HG02642 (cell line): ENCODE data around the gene TRDN.
"Not testable (repeated sequence)": the region's sequence is repeated elsewhere in the genome, so short reads cannot be mapped to it uniquely, and the experiment has no call there.

Source experiments
- ATAC-seq: cut with Tn5 transposase; IDR thresholded peaks from one replicate; pipeline ENCODE4 v1.9.1; 2021; ENCODE audit warnings: mild to moderate bottlenecking; ENCODE audit not compliant: unreplicated experiment, poor library complexity

TRDN gene

DNA sequence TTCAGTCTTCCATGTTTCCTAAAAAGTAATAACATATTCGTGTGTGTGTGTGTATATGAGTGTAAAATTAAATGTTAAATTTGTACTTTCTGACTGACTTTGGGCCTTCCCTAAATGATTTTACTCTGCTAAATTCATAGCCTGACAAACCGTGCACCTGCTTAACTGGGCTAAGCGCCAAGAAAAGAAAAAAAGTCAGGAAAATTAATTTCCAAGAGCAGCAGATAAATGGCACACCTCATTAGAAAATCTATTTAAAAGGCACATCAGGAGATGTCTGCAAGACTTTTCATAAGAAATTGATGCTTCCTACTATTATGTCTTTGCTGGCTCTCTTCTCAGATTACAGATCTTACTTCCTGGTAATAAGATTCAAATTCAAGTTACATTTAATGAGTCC is 72.4 kb downstream of the TRDN start:
- no peak for ATAC-seq

DNA sequence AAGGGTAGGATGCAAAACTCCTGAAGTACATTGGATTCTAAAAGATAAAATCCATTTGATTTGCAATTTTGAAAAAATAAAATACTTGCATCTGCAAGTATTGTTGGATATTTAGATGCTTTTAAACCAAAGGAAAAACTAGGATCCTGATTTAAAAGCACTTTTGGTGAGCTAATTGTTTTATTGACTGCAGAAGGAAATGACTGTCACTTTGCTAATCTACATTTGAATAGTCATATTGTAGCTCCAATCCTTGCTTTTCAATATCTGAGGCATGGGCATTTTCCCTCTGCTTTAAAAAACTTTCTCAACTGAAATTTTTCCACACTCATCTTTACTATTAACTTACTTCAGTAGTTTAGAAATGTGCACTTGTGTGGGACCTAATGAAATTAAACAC is 74.1 kb downstream of the TRDN start:
- no peak for ATAC-seq

DNA sequence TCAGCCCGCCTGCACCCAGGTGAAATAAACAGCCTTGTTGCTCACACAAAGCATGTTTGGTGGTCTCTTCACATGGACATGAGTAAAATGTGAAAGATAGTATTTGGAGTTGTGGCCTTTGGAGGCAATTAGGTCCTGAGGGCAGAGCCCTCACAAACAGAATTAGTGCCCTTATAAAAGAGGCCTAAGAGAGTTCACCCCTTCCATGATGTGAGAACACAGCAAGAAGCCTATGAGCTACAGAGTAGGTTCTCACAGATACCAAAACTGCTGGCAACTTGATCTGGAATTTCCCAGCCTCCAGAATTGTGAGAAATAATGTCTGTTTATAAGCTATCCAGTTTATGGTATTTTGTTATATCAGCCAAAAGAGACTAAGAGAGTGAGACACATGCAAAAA is 74.5 kb downstream of the TRDN start:
- no peak for ATAC-seq

DNA sequence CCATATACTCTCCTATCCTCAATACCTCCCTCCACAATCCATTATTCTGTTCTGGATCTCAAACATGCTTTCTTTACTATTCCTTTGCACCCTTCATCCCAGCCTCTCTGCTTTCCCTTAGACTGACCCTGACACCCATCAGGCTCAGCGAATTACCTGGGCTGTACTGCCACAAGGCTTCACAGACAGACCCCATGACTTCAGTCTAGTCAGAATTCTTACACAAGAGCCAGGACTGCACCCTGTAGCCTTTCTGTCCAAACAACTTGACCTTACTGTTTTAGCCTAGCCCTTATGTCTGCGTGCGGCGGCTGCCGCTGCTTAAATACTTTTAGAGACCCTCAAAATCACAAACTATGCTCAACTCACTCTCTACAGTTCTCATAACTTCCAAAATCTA is 76.9 kb downstream of the TRDN start:
- not testable (repeated sequence) for ATAC-seq

DNA sequence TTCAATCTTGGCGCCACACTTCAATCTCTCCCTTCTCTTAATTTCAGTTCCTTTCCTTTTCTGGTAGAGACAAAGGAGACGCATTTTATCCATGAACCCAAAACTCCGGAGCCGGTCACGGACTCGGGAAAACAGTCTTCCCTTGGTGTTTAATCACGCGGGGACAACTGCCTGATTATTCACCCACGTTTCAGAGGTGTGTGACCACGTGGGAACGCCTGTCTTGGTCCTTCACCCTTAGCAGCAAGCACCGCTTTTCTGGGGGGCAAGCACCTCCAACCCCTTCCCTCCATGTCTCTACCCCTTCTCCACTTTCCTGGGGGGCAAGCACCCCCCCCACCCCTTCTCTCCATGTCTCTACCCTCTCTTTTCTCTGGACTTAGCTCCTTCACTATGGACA is 79.3 kb downstream of the TRDN start:
- not testable (repeated sequence) for ATAC-seq

DNA sequence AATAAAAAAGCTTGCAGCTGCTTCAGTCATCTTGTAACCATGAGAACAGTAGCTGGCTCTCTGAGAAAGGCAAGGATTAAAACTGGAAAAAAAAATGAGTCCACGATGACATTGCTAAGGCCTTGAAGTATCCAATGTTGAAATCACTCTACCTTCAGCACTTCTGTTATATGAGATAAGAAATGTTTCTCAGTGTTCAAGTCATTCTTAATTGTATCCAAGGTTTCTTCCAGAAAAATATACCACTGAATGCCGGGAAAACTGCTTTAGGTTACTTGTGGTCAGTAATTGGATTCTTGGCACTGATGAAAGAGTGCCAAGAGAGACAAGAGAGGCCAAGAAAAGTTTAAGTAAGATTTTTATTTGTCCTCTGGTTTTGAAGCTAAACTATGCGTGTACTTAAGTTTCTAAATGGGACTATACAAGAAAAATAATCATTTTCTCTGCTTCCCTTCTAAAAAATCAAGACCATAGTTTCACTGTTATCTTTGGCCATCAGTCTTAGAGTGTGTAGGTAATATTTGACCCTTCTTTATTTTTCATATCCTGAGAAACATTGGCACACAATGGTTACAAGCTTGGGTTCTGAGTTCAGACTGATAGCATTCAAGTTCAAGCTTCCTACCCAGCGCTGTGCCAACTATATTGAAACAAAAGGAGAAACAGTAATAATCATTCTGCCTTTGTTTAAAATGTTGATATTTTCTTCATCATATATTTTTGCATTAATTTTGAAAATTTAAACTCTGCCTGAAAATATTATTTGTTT is 84.6 kb downstream of the TRDN start:
- ATAC-seq, result no peak

DNA sequence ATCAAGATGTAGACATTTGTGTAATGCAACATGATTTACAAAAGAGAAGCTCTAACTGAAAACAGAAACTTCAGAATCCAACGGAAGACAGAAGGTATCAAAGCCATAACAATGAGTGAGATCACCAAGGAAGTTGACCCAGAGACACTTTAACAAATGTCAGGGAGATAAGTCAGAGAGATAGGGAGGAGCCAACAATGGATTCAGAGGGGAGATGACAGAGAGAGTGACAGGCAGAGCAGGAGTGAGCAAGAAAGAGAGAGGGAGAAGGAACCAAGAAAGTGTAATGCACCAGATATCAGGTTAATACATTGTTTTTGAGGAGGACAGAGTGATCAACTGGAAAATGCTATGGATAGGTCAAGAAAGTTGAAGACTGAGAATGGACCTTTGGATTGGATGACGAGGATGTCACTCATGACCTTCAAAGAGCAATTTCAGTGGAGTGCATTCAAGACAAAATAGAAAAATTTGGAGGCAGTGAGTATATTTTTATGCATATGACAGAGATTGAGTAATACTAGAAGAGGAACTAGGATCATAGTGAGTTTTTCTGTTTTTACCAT is 86.6 kb downstream of the TRDN start:
- ATAC-seq, result no peak

DNA sequence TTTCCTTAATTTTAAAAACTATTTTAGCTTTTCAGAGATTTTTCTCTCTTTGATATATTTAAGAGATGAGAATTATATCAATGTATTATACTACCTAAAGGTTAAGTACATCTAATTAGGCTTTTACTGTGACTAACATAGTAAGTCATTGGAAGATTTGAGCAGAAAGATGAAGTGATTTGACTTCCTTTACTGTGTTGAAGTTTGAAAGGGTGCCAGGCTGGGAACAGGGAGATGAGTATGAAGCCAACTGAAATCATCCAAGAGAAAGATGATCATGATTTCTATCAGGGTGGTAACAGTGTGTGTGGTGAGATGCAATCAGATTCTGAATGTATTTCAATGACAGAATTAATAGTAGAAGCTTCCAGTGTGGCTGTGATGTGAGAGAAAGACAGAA is 87.3 kb downstream of the TRDN start:
- ATAC-seq, result no peak

DNA sequence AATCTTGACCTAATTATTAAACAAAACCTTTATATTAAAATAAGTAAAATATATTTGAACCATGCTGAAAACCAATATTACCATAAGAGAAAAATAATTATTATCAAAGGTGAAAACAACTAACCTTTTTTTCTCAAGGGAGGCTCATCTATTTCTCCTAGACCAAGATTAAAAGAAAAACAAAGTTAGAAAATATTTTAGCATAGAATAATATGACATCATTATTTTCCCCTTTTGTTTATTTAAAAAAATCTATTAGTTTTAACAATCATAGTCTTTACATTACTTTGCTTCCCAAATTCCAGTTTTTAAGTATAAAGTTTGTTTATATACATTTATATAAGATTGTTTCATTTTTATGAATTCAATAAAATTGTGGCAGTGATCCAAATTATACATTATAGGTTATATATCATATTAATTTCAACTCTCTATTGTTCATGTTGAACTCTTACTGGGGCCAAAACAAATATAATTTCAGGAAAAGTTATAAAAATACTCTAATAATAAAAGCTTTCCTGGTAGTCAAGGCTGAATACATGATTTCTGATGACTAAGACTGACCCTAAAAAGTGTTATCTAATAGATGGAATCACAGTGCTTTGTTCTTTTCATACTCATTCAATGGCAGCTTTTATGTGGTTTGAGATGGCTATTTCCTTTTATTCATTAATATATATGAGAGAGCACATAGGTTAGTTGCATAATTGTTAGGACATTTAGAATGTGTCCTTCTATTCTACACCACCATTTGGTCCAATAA is 89.4 kb downstream of the TRDN start:
- ATAC-seq, result no peak

DNA sequence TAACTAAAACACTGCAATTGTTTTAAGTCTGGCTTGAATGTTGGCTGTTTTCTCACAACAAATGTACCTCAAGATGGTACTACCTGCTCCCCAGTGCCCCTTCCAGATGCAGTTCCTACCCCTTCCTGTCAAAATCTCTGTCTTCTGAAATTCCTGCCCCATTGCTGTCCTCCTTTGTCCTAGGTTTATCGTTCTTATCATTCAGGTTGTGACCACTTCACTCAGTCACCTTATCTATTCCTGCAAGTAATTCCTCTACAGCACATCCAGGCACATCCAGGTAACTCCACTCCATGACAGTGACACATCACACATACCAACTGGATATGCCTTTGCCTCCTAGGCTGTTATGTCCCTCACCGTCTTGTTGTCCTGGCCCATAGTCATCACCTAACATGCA is 90.2 kb downstream of the TRDN start:
- no peak for ATAC-seq

DNA sequence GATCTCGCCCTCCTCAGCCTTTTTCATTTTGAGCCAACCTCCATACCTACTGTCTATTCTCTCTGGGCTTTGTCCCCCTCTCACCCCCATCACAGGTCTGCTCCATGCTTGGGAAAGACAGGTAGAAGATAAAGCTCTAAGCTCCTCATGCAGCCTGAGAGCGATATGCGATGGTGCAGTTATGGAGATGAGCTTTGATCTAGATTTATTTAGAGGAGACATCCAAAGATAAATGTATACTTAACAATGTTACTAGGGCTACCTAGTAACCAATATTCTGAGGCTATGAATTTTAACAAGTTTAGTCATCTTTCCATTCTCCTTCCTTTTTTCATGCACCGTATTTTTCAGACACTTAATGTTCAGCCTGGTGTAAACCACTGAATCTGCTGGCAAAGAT is 95.3 kb downstream of the TRDN start:
- no peak for ATAC-seq

DNA sequence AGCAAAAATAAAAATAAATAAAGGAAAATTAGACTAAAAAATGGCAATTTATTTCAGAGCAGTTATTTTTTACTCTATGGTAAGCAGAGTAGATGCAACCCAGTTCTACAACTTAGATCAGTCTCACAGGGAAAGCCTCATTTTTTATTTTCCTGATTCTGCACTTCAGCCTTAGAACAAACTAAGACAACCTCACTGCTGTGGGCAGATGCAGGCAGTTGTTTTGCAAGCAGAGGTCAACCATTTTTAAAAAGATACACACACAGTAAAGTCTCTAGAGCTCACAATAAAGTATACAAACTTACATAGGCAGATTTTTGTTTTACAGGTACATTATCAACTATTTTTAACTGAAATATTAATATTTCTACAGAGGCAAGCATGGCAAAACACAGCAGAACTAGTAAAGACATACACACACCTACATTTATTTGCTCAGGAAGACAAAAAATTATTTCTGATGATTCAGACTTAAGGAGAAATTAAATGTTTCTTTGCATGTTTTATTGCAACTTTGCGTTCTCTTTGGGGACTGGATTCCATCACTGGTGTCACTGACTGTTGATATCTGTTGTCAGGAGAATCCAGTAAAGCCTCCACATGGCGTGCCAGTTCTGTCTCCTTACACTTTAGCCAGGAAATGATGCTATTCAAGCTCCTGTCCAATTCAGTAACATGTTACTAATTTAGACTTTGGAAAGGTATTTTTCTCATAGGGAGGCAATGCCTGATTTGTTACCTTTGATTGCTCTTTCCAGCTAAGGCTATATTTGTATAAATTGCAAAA is 102.7 kb downstream of the TRDN start:
- ATAC-seq, result no peak

DNA sequence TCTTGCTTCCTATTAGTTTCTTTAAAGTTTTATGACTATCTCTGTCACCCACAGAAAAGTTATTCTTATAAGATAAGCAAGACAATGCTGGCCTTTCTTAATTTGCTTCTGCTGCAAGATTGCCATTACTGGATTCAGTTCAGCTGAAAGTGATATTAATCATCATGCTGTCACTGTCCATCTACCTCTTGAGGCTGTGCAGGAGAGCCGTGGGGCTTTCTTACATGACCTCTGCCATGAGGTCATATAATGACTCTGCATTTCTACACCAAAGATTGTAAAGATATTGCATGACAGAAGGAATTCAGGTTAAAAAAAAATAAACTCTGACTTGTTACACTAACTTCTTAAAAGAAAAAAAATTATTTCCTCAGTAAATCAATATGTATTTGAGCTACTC is 106.9 kb downstream of the TRDN start:
- no peak for ATAC-seq

DNA sequence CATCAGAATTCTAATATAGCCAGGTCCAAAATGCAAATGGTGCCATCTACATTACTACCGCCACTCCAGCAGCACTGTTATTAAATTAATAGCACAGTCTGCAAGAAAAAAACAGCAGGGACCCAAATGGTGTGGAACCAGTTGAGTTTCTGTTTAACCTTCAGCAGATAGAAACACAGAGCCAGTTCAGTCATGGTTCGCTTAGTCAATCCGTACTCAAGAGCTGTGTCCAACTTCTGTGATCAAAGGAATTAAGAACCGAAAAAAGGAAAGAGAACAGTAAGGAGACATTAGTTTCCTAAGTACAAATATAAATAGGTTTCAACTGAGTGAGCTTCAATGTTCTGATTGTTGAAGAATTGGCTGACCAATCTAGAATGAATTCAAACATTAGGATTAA is 107.7 kb downstream of the TRDN start:
- no peak for ATAC-seq

DNA sequence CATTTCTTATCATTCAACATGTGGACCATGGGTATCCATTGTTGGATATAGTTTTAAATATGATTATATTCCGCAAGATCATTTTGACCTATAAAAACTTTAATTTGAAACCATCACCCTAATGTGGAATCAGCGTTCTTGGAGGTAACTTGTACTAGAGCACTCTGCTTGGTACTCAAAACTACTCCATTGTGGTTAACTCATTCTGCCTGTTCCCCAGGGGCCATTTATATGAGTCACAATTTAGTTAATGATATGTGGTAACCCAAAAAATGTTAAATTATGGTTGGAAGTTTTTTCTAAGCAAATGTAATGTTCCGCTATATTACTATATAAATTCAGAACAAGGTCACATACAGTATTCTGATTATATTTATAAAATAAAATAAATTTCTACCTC is 109.3 kb downstream of the TRDN start:
- no peak for ATAC-seq

DNA sequence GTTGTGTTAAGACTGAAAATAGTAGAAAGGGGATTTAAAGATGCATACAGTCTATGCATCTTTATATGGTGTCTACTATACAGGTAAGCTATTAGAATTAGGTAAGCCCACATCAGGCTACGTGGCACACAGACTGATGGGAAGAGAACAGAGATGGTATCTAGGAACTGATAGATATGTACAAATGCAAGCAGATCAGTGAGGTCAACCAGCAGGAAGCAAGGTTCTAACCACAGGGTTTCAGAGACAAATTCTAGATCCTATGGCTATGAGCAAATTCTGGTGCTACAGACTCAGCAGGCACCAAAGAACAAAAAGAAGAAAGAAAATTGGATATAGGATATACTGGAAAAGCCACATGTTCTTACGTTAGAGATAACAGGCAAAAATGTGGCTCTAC is 110.6 kb downstream of the TRDN start:
- no peak for ATAC-seq

DNA sequence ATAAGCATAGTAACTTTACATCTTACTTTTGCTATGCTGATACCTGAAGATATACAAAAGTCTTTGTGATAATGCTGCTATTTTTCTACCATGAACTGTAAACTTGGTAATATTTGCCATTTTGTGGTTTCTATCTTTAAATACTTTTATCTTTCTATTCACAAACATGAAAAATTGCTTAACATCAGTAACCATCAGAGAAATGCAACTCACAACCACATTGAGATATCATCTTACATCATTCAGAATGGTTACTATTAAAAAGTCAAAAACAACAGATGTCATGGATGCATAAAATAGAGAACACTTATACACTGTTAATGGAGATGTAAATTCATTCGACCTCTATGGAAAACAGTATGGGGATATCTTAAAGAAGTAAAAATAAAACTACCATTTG is 112.0 kb downstream of the TRDN start:
- ATAC-seq, result no peak

DNA sequence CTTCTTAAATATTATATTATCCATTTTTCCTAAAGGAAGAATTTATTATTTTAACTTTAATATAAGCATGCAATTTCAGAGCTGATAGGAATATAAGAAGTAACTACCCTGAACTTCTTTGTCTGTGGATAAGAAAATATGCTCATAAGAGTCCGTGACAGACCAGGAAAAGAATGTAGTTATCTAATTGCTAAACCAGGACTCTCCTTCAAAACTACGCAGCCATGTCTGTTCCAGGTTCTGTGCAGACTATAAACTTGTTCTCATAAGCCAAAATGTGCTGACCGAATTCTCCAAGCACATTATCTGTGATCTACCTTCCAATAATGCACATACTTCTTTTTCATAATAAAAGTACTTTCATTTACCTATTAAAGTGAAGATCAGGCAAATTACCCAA is 116.5 kb downstream of the TRDN start:
- ATAC-seq, result no peak

DNA sequence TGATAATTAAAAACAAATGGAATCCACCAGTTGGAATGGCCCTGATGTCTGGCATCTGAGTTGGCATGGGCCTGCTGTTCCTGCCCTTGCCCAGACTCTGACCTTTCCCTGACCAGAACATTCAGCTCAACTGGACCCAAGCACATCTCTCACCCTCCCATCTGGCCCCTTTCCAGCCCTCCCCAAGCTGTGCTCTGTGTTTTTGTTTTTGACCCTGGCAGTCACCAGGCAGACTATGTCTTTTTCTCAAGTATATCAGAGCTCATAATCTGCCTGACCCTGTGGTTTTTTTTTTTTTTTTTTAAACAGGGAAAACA is 117.6 kb downstream of the TRDN start:
- ATAC-seq, result no peak

DNA sequence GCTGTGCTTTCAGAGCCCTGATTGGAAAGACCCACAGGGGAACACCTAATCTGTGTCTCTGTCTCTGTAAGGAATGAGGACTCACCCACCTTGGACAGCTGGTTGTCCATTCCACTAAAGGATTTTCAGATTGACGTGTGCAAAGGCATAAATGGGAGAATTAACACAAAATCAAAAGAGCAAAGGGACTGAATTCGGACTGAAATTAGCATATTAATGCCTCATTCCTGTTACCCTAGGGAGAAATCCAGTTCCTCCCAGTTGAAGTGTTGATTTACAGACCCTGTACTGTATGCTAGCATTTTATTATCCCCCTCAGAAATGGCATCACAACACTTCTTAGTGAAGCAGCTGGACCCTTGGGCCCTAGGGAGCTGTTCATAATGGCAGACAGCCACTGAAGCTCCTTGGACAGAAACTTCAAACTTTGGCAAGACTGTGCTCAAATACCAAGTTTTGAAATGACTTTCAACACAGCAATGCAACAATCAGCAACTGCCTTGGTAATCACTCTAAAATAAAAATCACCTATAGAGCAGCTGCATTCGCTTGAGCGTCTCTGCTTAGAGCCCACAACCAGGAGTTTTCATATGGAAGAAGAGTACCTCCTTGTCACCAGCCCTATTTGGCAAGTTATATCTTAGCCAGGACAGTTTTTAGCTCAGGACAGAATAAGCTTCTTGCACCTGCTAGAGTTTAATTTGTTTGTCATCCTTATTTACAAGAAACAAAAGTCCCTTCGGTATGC is 118.1 kb downstream of the TRDN start:
- ATAC-seq, result no peak
